GM12874 (cell line): ENCODE data around the gene POLR3C.

Source experiments
- TF ChIP-seq, protein P1 (sequence below): IDR thresholded peaks from 2 replicates; pipeline ENCODE4 v1.5.1; 2011; ENCODE audit warnings: low read depth, mild to moderate bottlenecking, control low read depth, low read length, moderate library complexity; ENCODE audit not compliant: insufficient read depth

The POLR3C gene

GRCh38 chr1:145843031-145843430 lies 19.0 kb downstream of the POLR3C start:
- TF ChIP-seq, protein P1, sequence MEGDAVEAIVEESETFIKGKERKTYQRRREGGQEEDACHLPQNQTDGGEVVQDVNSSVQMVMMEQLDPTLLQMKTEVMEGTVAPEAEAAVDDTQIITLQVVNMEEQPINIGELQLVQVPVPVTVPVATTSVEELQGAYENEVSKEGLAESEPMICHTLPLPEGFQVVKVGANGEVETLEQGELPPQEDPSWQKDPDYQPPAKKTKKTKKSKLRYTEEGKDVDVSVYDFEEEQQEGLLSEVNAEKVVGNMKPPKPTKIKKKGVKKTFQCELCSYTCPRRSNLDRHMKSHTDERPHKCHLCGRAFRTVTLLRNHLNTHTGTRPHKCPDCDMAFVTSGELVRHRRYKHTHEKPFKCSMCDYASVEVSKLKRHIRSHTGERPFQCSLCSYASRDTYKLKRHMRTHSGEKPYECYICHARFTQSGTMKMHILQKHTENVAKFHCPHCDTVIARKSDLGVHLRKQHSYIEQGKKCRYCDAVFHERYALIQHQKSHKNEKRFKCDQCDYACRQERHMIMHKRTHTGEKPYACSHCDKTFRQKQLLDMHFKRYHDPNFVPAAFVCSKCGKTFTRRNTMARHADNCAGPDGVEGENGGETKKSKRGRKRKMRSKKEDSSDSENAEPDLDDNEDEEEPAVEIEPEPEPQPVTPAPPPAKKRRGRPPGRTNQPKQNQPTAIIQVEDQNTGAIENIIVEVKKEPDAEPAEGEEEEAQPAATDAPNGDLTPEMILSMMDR = no peak

- TF ChIP-seq, protein P1 = no peak
Measured at GRCh38 chr1:145845144-145845513, 21.1 kb downstream of the POLR3C start.

DNA sequence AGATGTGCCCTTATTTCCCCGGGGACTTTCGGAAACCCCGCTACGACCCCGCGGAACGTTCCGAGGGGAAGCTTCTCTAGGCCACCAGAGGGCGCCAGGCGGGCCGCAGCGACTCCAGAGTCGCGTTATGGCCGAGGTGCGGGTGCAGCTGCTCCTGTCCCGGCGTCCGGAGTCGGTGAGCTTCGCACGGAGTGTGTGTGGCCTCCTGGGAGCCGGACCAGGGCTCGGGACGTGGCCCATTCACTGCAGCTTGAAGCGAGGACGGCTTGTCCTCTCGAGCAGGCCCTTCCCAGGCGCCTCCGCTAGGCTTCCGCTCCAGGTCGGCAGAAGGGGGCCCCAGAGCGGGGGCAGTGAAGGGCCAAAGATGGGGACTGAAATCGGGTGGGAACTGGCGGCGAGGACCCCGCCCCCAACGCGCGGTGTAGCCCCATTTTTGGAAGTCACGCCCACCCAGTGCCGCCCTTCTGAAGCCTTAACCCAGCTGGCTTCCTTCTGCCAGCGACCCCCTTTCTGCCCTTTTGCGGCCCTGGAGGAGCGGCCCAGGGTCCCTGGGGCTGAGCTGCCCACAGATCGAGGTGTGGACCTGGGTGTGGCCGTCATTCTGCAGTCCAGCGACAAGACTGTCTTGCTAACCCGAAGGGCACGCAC lies 21.6 kb downstream of the POLR3C start, which contains the start of gene NUDT17:
Gene NUDT17 (plus strand): TSS at position 117 of the 648 bp plus-strand sequence. CDS start 11 bp downstream, at position 128.
- TF ChIP-seq, protein P1 = peak; percentile 97

- TF ChIP-seq, protein P1 = peak; percentile 82
Measured at GRCh38 chr1:145846201-145846612, 22.2 kb downstream of the POLR3C start.

DNA sequence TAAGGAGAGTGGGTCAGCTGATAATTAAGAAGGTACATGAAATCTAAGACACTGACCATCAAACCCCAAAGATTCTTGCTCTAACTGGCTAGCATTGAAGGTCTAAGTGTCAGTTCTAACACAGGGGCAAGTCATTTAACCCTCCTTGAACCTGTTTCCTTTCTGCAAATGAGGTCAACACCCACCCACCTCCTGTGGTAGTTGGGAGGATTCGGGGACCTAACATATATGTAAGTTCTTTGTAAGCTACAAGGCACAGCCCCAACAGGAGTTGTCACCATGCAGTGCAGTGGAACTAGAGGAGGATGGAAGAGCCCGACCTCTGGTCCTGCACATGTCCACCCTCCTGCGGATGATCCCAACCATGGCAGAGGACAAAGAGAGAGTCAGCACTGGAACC lies 23.8 kb downstream of the POLR3C start:
- TF ChIP-seq, protein P1 = no peak

- TF ChIP-seq, protein P1 = peak; percentile 61
Measured at GRCh38 chr1:145849356-145850160, 25.6 kb downstream of the POLR3C start.

DNA sequence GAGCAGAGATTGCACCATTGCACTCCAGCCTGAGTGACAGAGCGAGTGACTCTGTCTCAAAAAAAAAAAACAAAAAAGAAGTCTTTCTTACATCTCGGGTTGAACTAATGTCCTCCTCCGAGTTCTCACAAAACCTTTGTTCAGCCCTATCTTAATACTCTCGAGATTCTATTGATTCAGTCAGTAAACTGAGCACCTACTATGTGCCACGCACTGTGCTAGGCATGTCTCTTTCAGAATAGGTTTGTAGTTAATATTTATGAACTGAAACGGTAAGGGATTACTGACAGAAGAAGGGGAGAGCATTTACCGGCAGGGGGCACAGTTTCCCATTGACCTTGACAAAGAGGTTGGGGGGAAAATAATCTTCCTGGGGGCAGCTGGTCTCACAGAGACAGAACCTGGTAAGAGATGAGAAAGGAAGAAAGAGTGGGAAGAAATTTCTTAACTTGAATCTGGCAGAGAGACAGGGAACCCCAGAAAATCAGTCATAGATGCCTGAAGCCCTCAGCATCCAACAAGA lies 31.5 kb downstream of the POLR3C start:
- TF ChIP-seq, protein P1 = peak; percentile 25; the same call in 1 of the 2 replicates
